HEK293 (cell line): ENCODE measurements around the gene NAP1L1.

ENCODE experiments used
- CTCF ChIA-PET: fragments of 350-600 bp; formaldehyde crosslinking; extraction: SDS; loops from one replicate; lab custom pipeline; 2021; ENCODE audit warnings: antibody characterized with exemption; lab: Yijun Ruan, JAX
- POLR2A ChIA-PET: fragments of 300-600 bp; formaldehyde crosslinking; extraction: SDS; loops from one replicate; lab custom pipeline; 2020; ENCODE audit warnings: antibody characterized with exemption, inconsistent platforms; lab: Yijun Ruan, JAX
- H3K27ac ChIP-seq: fragments of 200-500 bp; sonication (Bioruptor generic); 2 replicates; pipeline ENCODE4 v1.5.1; 2014; ENCODE audit warnings: low read depth, low read length, control low read depth, inconsistent platforms; ENCODE audit errors: extremely low read depth
- H3K36me3 ChIP-seq, 2 experiments: fragments of 200-500 bp in 1 of 2; sonication (Bioruptor generic) in 1 of 2; 1 replicate in 1 of 2; 2 replicates in 1 of 2; pipeline ENCODE4 v1.5.1; 2014 to 2017; ENCODE audit warnings: inconsistent platforms in 2 of 2, low read length in 2 of 2; ENCODE audit not compliant: control insufficient read depth in 2 of 2, insufficient read depth in 1 of 2
- H3K4me1 ChIP-seq: fragments of 200-500 bp; sonication (Bioruptor generic); 2 replicates; pipeline ENCODE4 v1.5.1; 2014; ENCODE audit warnings: mild to moderate bottlenecking, low read length, inconsistent platforms; ENCODE audit not compliant: control insufficient read depth, insufficient read depth
- H3K4me3 ChIP-seq: 2 replicates; pipeline ENCODE4 v1.5.1; 2011; ENCODE audit warnings: low read depth, mild to moderate bottlenecking, control low read depth, low read length, moderate library complexity
- H3K9me3 ChIP-seq: fragments of 200-500 bp; sonication (Bioruptor generic); 2 replicates; pipeline ENCODE4 v1.5.1; 2014; ENCODE audit warnings: low read depth, low read length, inconsistent platforms; ENCODE audit not compliant: control insufficient read depth, insufficient read depth
- KLF7 ChIP-seq: fragments of 450-650 bp; formaldehyde crosslinking; IDR thresholded peaks from 2 replicates; pipeline ENCODE4 v1.5.1; 2016; ENCODE audit warnings: missing biosample characterization, missing genetic modification characterization, borderline replicate concordance
- TCF7L2 ChIP-seq: IDR thresholded peaks from 2 replicates; pipeline ENCODE4 v1.6.1; 2011; ENCODE audit warnings: low read depth, mild to moderate bottlenecking, inconsistent platforms, low read length, moderate library complexity, borderline replicate concordance
- ZBTB20 ChIP-seq: fragments of 450-650 bp; formaldehyde crosslinking; IDR thresholded peaks from 2 replicates; pipeline ENCODE4 v1.5.1; 2016; ENCODE audit warnings: missing biosample characterization, missing genetic modification characterization
- ZBTB48 ChIP-seq: fragments of 450-650 bp; formaldehyde crosslinking; IDR thresholded peaks from 2 replicates; pipeline ENCODE4 v1.5.1; 2016; ENCODE audit warnings: missing biosample characterization, missing genetic modification characterization
- ZNF10 ChIP-seq: fragments of 450-650 bp; formaldehyde crosslinking; IDR thresholded peaks from 2 replicates; pipeline ENCODE4 v1.5.1; 2017; ENCODE audit warnings: missing biosample characterization, missing genetic modification characterization
- ZNF148 ChIP-seq: fragments of 450-650 bp; formaldehyde crosslinking; IDR thresholded peaks from 2 replicates; pipeline ENCODE4 v1.5.0; 2017; ENCODE audit warnings: missing biosample characterization, missing genetic modification characterization, borderline replicate concordance
- ZNF175 ChIP-seq: fragments of 450-650 bp; formaldehyde crosslinking; IDR thresholded peaks from 2 replicates; pipeline ENCODE4 v1.5.1; 2016; ENCODE audit warnings: missing biosample characterization, missing genetic modification characterization
- ZNF292 ChIP-seq: fragments of 450-650 bp; formaldehyde crosslinking; IDR thresholded peaks from 2 replicates; pipeline ENCODE4 v1.5.1; 2016; ENCODE audit warnings: low read depth, missing biosample characterization, missing genetic modification characterization, borderline replicate concordance
- ZNF335 ChIP-seq: fragments of 450-650 bp; formaldehyde crosslinking; conservative IDR thresholded peaks from 2 replicates; pipeline ENCODE4 v1.5.1; 2016; ENCODE audit warnings: missing biosample characterization, missing genetic modification characterization
- ZNF423 ChIP-seq: fragments of 450-650 bp; formaldehyde crosslinking; IDR thresholded peaks from 2 replicates; pipeline ENCODE4 v1.5.1; 2016; ENCODE audit warnings: missing biosample characterization, missing genetic modification characterization
- ZNF426 ChIP-seq: fragments of 450-650 bp; formaldehyde crosslinking; IDR thresholded peaks from 2 replicates; pipeline ENCODE4 v1.5.1; 2017; ENCODE audit warnings: missing biosample characterization, missing genetic modification characterization, mild to moderate bottlenecking, inconsistent platforms, moderate library complexity
- ZNF560 ChIP-seq: fragments of 450-650 bp; formaldehyde crosslinking; IDR thresholded peaks from 2 replicates; pipeline ENCODE4 v1.5.1; 2017; ENCODE audit warnings: missing biosample characterization, missing genetic modification characterization, borderline replicate concordance
- ZNF629 ChIP-seq: fragments of 450-650 bp; formaldehyde crosslinking; IDR thresholded peaks from 2 replicates; pipeline ENCODE4 v1.5.1; 2017; ENCODE audit warnings: missing biosample characterization, missing genetic modification characterization
- TF ChIP-seq, protein P1 (sequence below): fragments of 450-650 bp; formaldehyde crosslinking; conservative IDR thresholded peaks from 2 replicates; pipeline ENCODE4 v1.5.1; 2016; ENCODE audit warnings: low read depth, missing biosample characterization, missing genetic modification characterization
- TF ChIP-seq, protein P2 (sequence below): fragments of 450-650 bp; formaldehyde crosslinking; IDR thresholded peaks from 2 replicates; pipeline ENCODE4 v1.5.1; 2016; ENCODE audit warnings: missing biosample characterization, missing genetic modification characterization, low read depth
- TF ChIP-seq, protein P3 (sequence below): fragments of 450-650 bp; formaldehyde crosslinking; IDR thresholded peaks from 2 replicates; pipeline ENCODE4 v1.5.1; 2017; ENCODE audit warnings: missing biosample characterization, missing genetic modification characterization
- TF ChIP-seq, protein P4 (sequence below): fragments of 450-650 bp; IDR thresholded peaks from 2 replicates; pipeline ENCODE4 v1.5.1; 2018; ENCODE audit warnings: missing biosample characterization, mild to moderate bottlenecking, missing genetic modification characterization

The NAP1L1 gene

DNA sequence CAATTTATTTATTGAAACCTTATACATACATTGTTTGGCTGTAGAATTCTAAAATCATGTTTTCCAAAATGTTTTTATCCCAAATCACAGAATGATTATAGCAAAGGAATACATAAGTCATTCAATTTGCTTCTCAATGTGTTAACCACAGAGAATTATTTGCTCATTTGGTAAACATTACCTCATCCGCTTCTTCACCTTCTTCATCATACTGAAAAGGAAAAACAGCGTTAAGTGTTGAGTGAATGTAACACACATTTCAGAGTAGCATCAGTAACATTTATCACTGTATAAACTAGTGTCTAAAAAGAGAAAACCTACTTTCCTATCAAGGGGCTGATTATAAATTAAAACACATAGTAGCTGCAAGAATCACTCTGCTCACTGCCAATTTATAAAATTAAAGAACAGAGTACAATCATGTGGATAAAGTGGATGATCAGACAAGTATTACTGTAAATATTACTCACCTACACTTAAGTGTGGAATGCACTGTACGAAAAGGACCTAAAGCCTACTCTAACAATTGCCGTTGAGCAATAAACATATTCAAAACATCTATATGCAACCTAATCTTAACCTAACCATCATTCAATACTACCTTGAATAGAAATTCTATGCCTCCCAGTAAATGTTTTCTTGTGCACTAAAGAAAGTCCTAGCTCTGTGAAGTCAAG lies 34.8 kb downstream of the NAP1L1 start (continued):
- TF ChIP-seq ZNF148 (tag by site-specific recombination): no peak
- peak; percentile 35; the same call in 1 of the 2 replicates for TF ChIP-seq ZNF10
- TF ChIP-seq, protein P1, sequence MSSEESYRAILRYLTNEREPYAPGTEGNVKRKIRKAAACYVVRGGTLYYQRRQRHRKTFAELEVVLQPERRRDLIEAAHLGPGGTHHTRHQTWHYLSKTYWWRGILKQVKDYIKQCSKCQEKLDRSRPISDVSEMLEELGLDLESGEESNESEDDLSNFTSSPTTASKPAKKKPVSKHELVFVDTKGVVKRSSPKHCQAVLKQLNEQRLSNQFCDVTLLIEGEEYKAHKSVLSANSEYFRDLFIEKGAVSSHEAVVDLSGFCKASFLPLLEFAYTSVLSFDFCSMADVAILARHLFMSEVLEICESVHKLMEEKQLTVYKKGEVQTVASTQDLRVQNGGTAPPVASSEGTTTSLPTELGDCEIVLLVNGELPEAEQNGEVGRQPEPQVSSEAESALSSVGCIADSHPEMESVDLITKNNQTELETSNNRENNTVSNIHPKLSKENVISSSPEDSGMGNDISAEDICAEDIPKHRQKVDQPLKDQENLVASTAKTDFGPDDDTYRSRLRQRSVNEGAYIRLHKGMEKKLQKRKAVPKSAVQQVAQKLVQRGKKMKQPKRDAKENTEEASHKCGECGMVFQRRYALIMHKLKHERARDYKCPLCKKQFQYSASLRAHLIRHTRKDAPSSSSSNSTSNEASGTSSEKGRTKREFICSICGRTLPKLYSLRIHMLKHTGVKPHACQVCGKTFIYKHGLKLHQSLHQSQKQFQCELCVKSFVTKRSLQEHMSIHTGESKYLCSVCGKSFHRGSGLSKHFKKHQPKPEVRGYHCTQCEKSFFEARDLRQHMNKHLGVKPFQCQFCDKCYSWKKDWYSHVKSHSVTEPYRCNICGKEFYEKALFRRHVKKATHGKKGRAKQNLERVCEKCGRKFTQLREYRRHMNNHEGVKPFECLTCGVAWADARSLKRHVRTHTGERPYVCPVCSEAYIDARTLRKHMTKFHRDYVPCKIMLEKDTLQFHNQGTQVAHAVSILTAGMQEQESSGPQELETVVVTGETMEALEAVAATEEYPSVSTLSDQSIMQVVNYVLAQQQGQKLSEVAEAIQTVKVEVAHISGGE (tag by site-specific recombination): no peak
- TF ChIP-seq ZNF629: peak; percentile 65
- no peak for TF ChIP-seq ZNF292 (tag by site-specific recombination)
- TF ChIP-seq ZNF175 (tag by site-specific recombination): no peak
- TF ChIP-seq, protein P2, sequence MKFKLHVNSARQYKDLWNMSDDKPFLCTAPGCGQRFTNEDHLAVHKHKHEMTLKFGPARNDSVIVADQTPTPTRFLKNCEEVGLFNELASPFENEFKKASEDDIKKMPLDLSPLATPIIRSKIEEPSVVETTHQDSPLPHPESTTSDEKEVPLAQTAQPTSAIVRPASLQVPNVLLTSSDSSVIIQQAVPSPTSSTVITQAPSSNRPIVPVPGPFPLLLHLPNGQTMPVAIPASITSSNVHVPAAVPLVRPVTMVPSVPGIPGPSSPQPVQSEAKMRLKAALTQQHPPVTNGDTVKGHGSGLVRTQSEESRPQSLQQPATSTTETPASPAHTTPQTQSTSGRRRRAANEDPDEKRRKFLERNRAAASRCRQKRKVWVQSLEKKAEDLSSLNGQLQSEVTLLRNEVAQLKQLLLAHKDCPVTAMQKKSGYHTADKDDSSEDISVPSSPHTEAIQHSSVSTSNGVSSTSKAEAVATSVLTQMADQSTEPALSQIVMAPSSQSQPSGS (tag by site-specific recombination): peak; percentile 11; the same call in 1 of the 2 replicates
- TF ChIP-seq, protein P3, sequence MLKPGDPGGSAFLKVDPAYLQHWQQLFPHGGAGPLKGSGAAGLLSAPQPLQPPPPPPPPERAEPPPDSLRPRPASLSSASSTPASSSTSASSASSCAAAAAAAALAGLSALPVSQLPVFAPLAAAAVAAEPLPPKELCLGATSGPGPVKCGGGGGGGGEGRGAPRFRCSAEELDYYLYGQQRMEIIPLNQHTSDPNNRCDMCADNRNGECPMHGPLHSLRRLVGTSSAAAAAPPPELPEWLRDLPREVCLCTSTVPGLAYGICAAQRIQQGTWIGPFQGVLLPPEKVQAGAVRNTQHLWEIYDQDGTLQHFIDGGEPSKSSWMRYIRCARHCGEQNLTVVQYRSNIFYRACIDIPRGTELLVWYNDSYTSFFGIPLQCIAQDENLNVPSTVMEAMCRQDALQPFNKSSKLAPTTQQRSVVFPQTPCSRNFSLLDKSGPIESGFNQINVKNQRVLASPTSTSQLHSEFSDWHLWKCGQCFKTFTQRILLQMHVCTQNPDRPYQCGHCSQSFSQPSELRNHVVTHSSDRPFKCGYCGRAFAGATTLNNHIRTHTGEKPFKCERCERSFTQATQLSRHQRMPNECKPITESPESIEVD (tag by site-specific recombination): peak; percentile 55

- Histone ChIP-seq H3K36me3 (peaks cover 52 to 76% of the 10 kb centered on the region in 2 experiments), H3K4me1 (no peaks in the 10 kb centered on the region), H3K4me3 (no peak overlapping the region), H3K27ac (no peak overlapping the region), H3K9me3 (no peaks in the 10 kb centered on the region)
- CTCF ChIA-PET: interaction anchor here (0.7 to 1.1 kb wide), 2 partner anchors 405 to 522 kb away, joined by 3 read pairs; no protein-coding TSS in a partner anchor
- POLR2A ChIA-PET: interaction anchor here (0.6 kb wide), 1 partner anchor 13 kb away, joined by 3 read pairs; no protein-coding TSS in a partner anchor
- TF ChIP-seq TCF7L2 (no peak), ZNF629 (no peak), ZNF10 (no peak), ZNF560 (tag by site-specific recombination) (no peak), ZNF426 (tag by site-specific recombination) (no peak), ZNF423 (tag by site-specific recombination) (no peak), ZBTB48 (tag by site-specific recombination) (no peak), ZBTB20 (tag by site-specific recombination) (no peak), ZNF335 (tag by site-specific recombination) (no peak), KLF7 (no peak)
- TF ChIP-seq, protein P4, sequence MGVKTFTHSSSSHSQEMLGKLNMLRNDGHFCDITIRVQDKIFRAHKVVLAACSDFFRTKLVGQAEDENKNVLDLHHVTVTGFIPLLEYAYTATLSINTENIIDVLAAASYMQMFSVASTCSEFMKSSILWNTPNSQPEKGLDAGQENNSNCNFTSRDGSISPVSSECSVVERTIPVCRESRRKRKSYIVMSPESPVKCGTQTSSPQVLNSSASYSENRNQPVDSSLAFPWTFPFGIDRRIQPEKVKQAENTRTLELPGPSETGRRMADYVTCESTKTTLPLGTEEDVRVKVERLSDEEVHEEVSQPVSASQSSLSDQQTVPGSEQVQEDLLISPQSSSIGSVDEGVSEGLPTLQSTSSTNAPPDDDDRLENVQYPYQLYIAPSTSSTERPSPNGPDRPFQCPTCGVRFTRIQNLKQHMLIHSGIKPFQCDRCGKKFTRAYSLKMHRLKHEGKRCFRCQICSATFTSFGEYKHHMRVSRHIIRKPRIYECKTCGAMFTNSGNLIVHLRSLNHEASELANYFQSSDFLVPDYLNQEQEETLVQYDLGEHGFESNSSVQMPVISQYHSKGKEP (tag by site-specific recombination): no peak
Measured at GRCh38 chr12:76047742-76048141, 36.7 kb downstream of the NAP1L1 start.
